Effector CD4-positive, alpha-beta T cell (primary cell): ENCODE data around the gene RIT1.
"Not testable (repeated sequence)": the region's sequence is repeated elsewhere in the genome, so short reads cannot be mapped to it uniquely, and the experiment has no call there.

ENCODE experiments used
- DNase-seq: peaks from one replicate; pipeline ENCODE4 v3.0.0-alpha.2; 2020

RIT1 gene

GRCh38 chr1:155933591-155934096 is 22.5 kb upstream of the RIT1 start:
- DNase-seq: no peak

GRCh38 chr1:155932487-155932886 is 21.3 kb upstream of the RIT1 start:
- no peak for DNase-seq

GRCh38 chr1:155932081-155932480 is 20.9 kb upstream of the RIT1 start:
- DNase-seq: no peak

- DNase-seq: no peak
Observed at GRCh38 chr1:155931332-155932038, 20.3 kb upstream of the RIT1 start.

- not testable (repeated sequence) for DNase-seq
Observed at GRCh38 chr1:155930725-155931124, 19.6 kb upstream of the RIT1 start.

- no peak for DNase-seq
Observed at GRCh38 chr1:155929057-155929456, 17.9 kb upstream of the RIT1 start.

GRCh38 chr1:155925506-155925905 is 14.4 kb upstream of the RIT1 start:
- DNase-seq: no peak

GRCh38 chr1:155920717-155921116 is 9.6 kb upstream of the RIT1 start:
- DNase-seq: no peak

GRCh38 chr1:155919801-155920200 is 8.7 kb upstream of the RIT1 start:
- no peak for DNase-seq

- no peak for DNase-seq
Observed at GRCh38 chr1:155918660-155919059, 7.5 kb upstream of the RIT1 start.

- no peak for DNase-seq
Observed at GRCh38 chr1:155913969-155914757, 3.0 kb upstream of the RIT1 start.

GRCh38 chr1:155912056-155912536 is 947 bp upstream of the RIT1 start:
- DNase-seq: no peak

- no peak for DNase-seq
Observed at GRCh38 chr1:155910621-155911121, 478 bp downstream of the RIT1 start.

- no peak for DNase-seq
Observed at GRCh38 chr1:155909894-155910293, 1.3 kb downstream of the RIT1 start.

GRCh38 chr1:155904261-155904660 is 6.9 kb downstream of the RIT1 start:
- DNase-seq: no peak

GRCh38 chr1:155900161-155900560 is 11.0 kb downstream of the RIT1 start:
- DNase-seq: no peak

GRCh38 chr1:155899683-155900082 is 11.5 kb downstream of the RIT1 start:
- no peak for DNase-seq

GRCh38 chr1:155898888-155899287 is 12.3 kb downstream of the RIT1 start:
- no peak for DNase-seq

GRCh38 chr1:155897746-155898145 is 13.4 kb downstream of the RIT1 start:
- DNase-seq: no peak

GRCh38 chr1:155896476-155896875 is 14.7 kb downstream of the RIT1 start:
- DNase-seq: not testable (repeated sequence)

- not testable (repeated sequence) for DNase-seq
Observed at GRCh38 chr1:155895617-155896016, 15.5 kb downstream of the RIT1 start.

- DNase-seq: no peak
Observed at GRCh38 chr1:155893389-155894142, 17.6 kb downstream of the RIT1 start.

GRCh38 chr1:155892796-155893195 is 18.4 kb downstream of the RIT1 start:
- no peak for DNase-seq
